Neural cell (in vitro differentiated cells): Measurements from ENCODE around the gene IGF1R. TPM values are rescaled to one million over a fixed set of nuclear protein-coding genes. Genes with fewer than 3 reads are reported as not detected.

Experiments used
- H2AFZ ChIP-seq: fragments of 200-600, 300-800 bp; sonication (generic), shearing (Covaris generic); 2 replicates; pipeline ENCODE4 v1.6.0; 2014; ENCODE audit warnings: low read depth, mild to moderate bottlenecking, antibody characterized with exemption, low read length, moderate library complexity
- H3F3A ChIP-seq: fragments of 200-600 bp; shearing (Covaris generic); 2 replicates; pipeline ENCODE4 v1.6.1; 2016; ENCODE audit warnings: mild to moderate bottlenecking, moderate library complexity, mixed read lengths, antibody characterized with exemption, low read length; ENCODE audit not compliant: insufficient read depth, poor library complexity, severe bottlenecking
- H3K27ac ChIP-seq: fragments of 200-600, 300-800 bp; sonication (generic), shearing (Covaris generic); 2 replicates; pipeline ENCODE4 v1.5.1; 2014; ENCODE audit warnings: mild to moderate bottlenecking, low read length, moderate library complexity
- H3K27me3 ChIP-seq: fragments of 300-800, 200-600 bp; sonication (generic), shearing (Covaris generic); 2 replicates; pipeline ENCODE4 v1.6.0; 2014; ENCODE audit warnings: mild to moderate bottlenecking, low read depth, low read length, moderate library complexity; ENCODE audit not compliant: insufficient read depth
- H3K36me3 ChIP-seq: fragments of 300-800, 200-600 bp; sonication (generic), shearing (Covaris generic); 2 replicates; pipeline ENCODE4 v1.5.1; 2014; ENCODE audit warnings: mild to moderate bottlenecking, antibody characterized with exemption, low read length, moderate library complexity; ENCODE audit not compliant: insufficient read depth
- H3K4me2 ChIP-seq: fragments of 300-800, 200-600 bp; sonication (generic), shearing (Covaris generic); 2 replicates; pipeline ENCODE4 v1.6.0; 2014; ENCODE audit warnings: mild to moderate bottlenecking, low read length
- H3K4me3 ChIP-seq: fragments of 300-800, 200-600 bp; sonication (generic), shearing (Covaris generic); 2 replicates; pipeline ENCODE4 v1.5.1; 2014; ENCODE audit warnings: mild to moderate bottlenecking, low read length, moderate library complexity
- H3K79me2 ChIP-seq: fragments of 200-600 bp; shearing (Covaris generic); replicated peaks from 2 replicates; pipeline ENCODE4 v1.6.0; 2014; ENCODE audit warnings: mild to moderate bottlenecking, low read length, moderate library complexity; ENCODE audit not compliant: insufficient read depth
- H3K9ac ChIP-seq: fragments of 300-800, 200-600 bp; sonication (generic), shearing (Covaris generic); 2 replicates; pipeline ENCODE4 v1.6.1; 2016; ENCODE audit warnings: mild to moderate bottlenecking, low read length, mixed read lengths
- H3K9me2 ChIP-seq: fragments of 200-600 bp; shearing (Covaris generic); 2 replicates; pipeline ENCODE4 v1.6.1; 2016; ENCODE audit warnings: mild to moderate bottlenecking, low read length, mixed read lengths; ENCODE audit not compliant: insufficient read depth
- H3K9me3 ChIP-seq: fragments of 200-600, 300-800 bp; sonication (generic), shearing (Covaris generic); 2 replicates; pipeline ENCODE4 v1.6.1; 2016; ENCODE audit warnings: mild to moderate bottlenecking, mixed run types, low read length, moderate library complexity, mixed read lengths
- H4K20me1 ChIP-seq: fragments of 200-600 bp; shearing (Covaris generic); 2 replicates; pipeline ENCODE4 v1.6.1; 2016; ENCODE audit warnings: mild to moderate bottlenecking, mixed run types; ENCODE audit not compliant: insufficient read depth
- EP300 ChIP-seq: fragments of 450-650 bp; conservative IDR thresholded peaks from 2 replicates; pipeline ENCODE4 v1.6.1; 2014; ENCODE audit warnings: antibody characterized with exemption, mild to moderate bottlenecking, moderate library complexity; ENCODE audit not compliant: poor library complexity, severe bottlenecking
- EZH2 ChIP-seq: fragments of 200-600, 300-800 bp; shearing (Covaris generic), sonication (generic); IDR thresholded peaks from 2 replicates; pipeline ENCODE4 v1.6.1; 2014; ENCODE audit warnings: antibody characterized with exemption, low read length, borderline replicate concordance, mild to moderate bottlenecking; ENCODE audit not compliant: insufficient read depth, poor library complexity, severe bottlenecking
- MXI1 ChIP-seq: fragments of 450-650 bp; conservative IDR thresholded peaks from 2 replicates; pipeline ENCODE4 v1.6.1; 2014; ENCODE audit warnings: antibody characterized with exemption, mild to moderate bottlenecking; ENCODE audit not compliant: poor library complexity, severe bottlenecking
- POLR2AphosphoS5 ChIP-seq: IDR thresholded peaks from 2 replicates; pipeline ENCODE4 v1.6.1; 2012
- RAD21 ChIP-seq: fragments of 450-650 bp; conservative IDR thresholded peaks from 2 replicates; pipeline ENCODE4 v1.6.1; 2014; ENCODE audit warnings: antibody characterized with exemption, mild to moderate bottlenecking, moderate library complexity
- SMC3 ChIP-seq: fragments of 450-650 bp; conservative IDR thresholded peaks from 2 replicates; pipeline ENCODE4 v1.6.1; 2014; ENCODE audit warnings: antibody characterized with exemption, mild to moderate bottlenecking, moderate library complexity; ENCODE audit not compliant: poor library complexity
- TAF1 ChIP-seq: IDR thresholded peaks from 2 replicates; pipeline ENCODE4 v1.6.1; 2012; ENCODE audit warnings: low read depth
- polyA plus RNA-seq: library from polyadenylated mRNA; depleted of rRNA; stranded (reverse); fragments of >200 nt; gene quantifications from 2 replicates; pipeline ENCODE4 v1.2.3, GENCODE V29; 2014
- TF ChIP-seq, protein P1 (sequence below): IDR thresholded peaks from 2 replicates; pipeline ENCODE4 v1.6.1; 2012; ENCODE audit warnings: borderline replicate concordance
- TF ChIP-seq, protein P2 (sequence below): fragments of 450-650 bp; IDR thresholded peaks from 2 replicates; pipeline ENCODE4 v1.5.1; 2014; ENCODE audit warnings: antibody characterized with exemption, mild to moderate bottlenecking, moderate library complexity; ENCODE audit not compliant: poor library complexity, severe bottlenecking

Gene IGF1R
- polyA plus RNA-seq, 1 donor from 2014 or later: 10.9 TPM

DNA sequence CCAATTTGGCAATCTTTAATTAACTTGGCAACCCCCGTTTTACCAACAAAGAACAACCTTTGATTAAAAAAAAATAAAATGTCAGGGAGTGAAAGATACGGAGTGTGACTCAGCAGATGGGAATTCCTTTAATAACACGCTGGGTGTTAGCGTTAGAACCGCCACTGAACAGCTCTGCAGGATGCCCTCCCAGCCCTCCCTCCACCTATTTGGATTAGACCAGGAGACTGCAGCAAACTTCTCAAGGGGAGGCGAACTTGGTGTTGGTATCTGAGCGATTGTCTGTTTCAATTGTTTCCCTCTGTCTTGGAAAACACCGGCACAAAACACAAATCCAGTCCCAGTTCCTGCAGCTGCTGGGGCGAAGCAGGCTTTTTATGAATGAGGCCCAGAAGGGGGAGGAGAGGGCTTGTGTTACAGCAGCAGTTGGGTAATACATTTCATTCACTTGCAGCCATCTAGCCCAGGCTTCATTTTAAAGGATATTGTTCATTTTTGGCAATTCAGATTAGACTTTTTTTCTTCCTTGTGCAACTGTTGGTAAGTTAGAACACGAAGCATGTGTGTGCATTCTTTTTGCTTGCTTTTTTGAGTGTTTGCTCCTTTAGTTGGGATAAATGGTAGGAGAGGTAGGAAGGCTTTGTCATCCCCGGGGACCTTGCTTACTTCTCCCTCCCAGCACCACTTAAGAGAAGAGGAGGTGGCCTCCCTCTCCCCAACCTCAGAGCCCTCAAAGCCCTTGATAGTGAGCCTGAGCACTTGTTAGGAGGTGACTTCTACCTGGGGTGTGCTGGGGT is 152.3 kb downstream of the IGF1R start:
- Histone ChIP-seq H3K79me2 (peaks cover 35% of the 10 kb centered on the region), H3K9me3 (no peaks in the 10 kb centered on the region)

DNA sequence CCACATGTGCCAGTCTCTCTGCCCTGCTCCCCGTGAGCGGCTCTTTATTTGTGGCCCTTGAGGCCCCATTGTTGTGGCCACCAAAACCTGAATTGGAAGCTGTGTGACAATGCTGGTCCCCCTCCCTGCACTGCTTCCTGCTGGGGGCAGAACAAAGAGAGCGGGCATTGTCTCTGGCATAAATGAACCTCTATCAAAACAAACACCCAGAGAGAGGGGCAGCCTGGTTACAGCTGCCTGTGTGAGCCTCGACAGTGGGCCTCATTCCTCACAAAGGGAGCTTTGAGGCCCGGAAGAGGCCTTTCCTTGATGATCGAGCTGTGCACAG is 152.9 kb downstream of the IGF1R start:
- Histone ChIP-seq H2AFZ (no peak overlapping the region), H3F3A (no peaks in the 10 kb centered on the region), H3K27me3 (no peaks in the 10 kb centered on the region), H3K4me2 (no peak overlapping the region), H3K79me2 (peaks cover 37% of the 10 kb centered on the region), H3K36me3 (no peaks in the 10 kb centered on the region), H3K9me3 (no peaks in the 10 kb centered on the region), H4K20me1 (peaks cover 5% of the 10 kb centered on the region), H3K27ac (peak overlapping the region; percentile 5), H3K4me3 (peak overlapping the region; percentile 55), H3K9ac (peak overlapping the region; percentile 10), H3K9me2 (no peaks in the 10 kb centered on the region)
- TF ChIP-seq, protein P1, sequence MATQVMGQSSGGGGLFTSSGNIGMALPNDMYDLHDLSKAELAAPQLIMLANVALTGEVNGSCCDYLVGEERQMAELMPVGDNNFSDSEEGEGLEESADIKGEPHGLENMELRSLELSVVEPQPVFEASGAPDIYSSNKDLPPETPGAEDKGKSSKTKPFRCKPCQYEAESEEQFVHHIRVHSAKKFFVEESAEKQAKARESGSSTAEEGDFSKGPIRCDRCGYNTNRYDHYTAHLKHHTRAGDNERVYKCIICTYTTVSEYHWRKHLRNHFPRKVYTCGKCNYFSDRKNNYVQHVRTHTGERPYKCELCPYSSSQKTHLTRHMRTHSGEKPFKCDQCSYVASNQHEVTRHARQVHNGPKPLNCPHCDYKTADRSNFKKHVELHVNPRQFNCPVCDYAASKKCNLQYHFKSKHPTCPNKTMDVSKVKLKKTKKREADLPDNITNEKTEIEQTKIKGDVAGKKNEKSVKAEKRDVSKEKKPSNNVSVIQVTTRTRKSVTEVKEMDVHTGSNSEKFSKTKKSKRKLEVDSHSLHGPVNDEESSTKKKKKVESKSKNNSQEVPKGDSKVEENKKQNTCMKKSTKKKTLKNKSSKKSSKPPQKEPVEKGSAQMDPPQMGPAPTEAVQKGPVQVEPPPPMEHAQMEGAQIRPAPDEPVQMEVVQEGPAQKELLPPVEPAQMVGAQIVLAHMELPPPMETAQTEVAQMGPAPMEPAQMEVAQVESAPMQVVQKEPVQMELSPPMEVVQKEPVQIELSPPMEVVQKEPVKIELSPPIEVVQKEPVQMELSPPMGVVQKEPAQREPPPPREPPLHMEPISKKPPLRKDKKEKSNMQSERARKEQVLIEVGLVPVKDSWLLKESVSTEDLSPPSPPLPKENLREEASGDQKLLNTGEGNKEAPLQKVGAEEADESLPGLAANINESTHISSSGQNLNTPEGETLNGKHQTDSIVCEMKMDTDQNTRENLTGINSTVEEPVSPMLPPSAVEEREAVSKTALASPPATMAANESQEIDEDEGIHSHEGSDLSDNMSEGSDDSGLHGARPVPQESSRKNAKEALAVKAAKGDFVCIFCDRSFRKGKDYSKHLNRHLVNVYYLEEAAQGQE: no peak
- TF ChIP-seq MXI1 (no peak), SMC3 (no peak)
- TF ChIP-seq, protein P2, sequence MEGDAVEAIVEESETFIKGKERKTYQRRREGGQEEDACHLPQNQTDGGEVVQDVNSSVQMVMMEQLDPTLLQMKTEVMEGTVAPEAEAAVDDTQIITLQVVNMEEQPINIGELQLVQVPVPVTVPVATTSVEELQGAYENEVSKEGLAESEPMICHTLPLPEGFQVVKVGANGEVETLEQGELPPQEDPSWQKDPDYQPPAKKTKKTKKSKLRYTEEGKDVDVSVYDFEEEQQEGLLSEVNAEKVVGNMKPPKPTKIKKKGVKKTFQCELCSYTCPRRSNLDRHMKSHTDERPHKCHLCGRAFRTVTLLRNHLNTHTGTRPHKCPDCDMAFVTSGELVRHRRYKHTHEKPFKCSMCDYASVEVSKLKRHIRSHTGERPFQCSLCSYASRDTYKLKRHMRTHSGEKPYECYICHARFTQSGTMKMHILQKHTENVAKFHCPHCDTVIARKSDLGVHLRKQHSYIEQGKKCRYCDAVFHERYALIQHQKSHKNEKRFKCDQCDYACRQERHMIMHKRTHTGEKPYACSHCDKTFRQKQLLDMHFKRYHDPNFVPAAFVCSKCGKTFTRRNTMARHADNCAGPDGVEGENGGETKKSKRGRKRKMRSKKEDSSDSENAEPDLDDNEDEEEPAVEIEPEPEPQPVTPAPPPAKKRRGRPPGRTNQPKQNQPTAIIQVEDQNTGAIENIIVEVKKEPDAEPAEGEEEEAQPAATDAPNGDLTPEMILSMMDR: no peak

More for the DNA sequence above, 152.3 kb downstream of the IGF1R start:
- H3K4me2 ChIP-seq: peak overlapping the region; percentile 76
- H4K20me1 ChIP-seq: peaks cover 5% of the 10 kb centered on the region
- H3K36me3 ChIP-seq: no peaks in the 10 kb centered on the region
- TF ChIP-seq RAD21: peak; percentile 15
- TF ChIP-seq MXI1: no peak
- no peaks in the 10 kb centered on the region for H3F3A ChIP-seq
- no peak overlapping the region for H2AFZ ChIP-seq
- H3K9me2 ChIP-seq: no peaks in the 10 kb centered on the region
- no peaks in the 10 kb centered on the region for H3K27me3 ChIP-seq
- H3K4me3 ChIP-seq: peak overlapping the region; percentile 55
- H3K9ac ChIP-seq: peak overlapping the region; percentile 10
- peak overlapping the region; percentile 5 for H3K27ac ChIP-seq

DNA sequence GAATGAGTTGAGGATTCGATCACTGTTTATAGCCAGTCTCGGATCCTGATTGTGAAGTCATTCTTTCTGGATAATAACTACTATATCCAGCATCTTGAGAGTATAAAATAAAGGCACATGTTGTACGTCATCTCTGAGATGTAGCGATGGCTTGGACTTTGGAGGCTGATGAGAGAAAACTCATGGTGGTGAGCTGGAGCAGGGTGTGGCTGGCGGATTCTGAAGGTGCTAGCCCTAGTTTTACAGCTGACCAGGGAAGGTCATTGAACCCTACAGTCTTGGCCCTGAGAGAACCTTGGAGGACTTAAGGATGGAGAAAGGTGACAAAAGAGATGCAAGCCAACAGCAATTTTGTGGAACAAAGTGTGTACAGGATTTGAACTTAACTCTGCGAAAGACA is 153.8 kb downstream of the IGF1R start:
- Histone ChIP-seq H3K9me2 (no peaks in the 10 kb centered on the region), H3K4me2 (no peak overlapping the region), H3K36me3 (no peaks in the 10 kb centered on the region), H3K9me3 (no peaks in the 10 kb centered on the region), H3K9ac (no peak overlapping the region), H3F3A (no peaks in the 10 kb centered on the region), H4K20me1 (peaks cover 5% of the 10 kb centered on the region), H3K79me2 (peaks cover 37% of the 10 kb centered on the region), H2AFZ (no peak overlapping the region), H3K27me3 (no peaks in the 10 kb centered on the region), H3K4me3 (no peak overlapping the region), H3K27ac (no peak overlapping the region)
- TF ChIP-seq SMC3: no peak
- TF ChIP-seq, protein P1: no peak
- no peak for TF ChIP-seq EP300
- TF ChIP-seq EZH2: no peak
- TF ChIP-seq MXI1: no peak
- no peak for TF ChIP-seq POLR2AphosphoS5
- TF ChIP-seq RAD21: no peak
- TF ChIP-seq TAF1: no peak
- TF ChIP-seq, protein P2: no peak
